ENCODE results near the gene SDHA.
"Not testable (repeated sequence)": the region's sequence is repeated elsewhere in the genome, so short reads cannot be mapped to it uniquely, and the experiment has no call there.

Gene SDHA

DNA sequence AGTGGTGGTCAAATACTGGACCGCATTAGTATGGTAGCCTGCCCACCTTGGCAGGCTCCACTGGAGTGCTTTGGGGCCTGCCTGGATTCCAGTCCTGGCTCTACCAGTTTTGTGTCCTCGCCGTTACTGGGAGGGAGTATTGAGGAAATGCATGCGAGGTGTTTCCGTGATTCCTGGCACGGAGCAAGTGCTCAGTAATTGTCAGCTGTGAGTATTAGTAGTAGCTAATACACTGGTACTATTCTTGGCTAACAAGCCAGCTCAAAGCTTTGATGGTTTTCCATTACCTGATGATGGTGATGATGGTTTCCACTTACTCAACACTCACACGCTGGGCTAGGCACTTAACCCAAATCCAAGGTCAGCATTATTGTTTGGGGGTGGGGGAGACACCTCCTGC, 56.2 kb downstream of the SDHA start:
- not testable (repeated sequence) for H3K4me3 ChIP-seq; H3K27ac ChIP-seq; DNase-seq (ENCODE audit: low spot score)

DNA sequence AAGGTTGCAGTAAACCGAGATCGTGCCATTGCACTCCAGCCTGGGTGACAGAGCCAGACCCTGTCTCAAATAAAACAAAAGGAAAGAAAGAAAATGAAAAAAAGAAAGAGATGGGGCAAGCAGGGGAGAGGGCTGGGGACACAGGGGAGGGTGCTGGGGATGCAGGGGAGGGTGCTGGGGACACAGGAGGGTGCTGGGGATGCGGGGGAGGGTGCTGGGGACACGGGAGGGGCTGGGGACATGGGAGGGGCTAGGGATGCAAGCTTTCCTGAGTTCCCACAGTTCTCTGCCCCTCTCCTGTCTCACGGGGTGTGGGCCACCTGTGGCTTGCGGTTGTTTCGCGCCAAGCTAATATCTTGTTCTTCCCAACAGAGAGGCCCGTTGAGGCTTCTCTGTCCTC, 60.5 kb downstream of the SDHA start:
- H3K27ac ChIP-seq = no peak overlapping the region
- no peak for TF ChIP-seq CTCF (IDR thresholded peaks at IDR 0.05)
- H3K4me3 ChIP-seq = no peak overlapping the region
- no peak for DNase-seq (ENCODE audit: low spot score)

- not testable (repeated sequence) for H3K4me3 ChIP-seq; H3K27ac ChIP-seq; DNase-seq (ENCODE audit: low spot score)
Observed at GRCh38 chr5:279051-279665, 61.0 kb downstream of the SDHA start.

GRCh38 chr5:285991-286557, 68.0 kb downstream of the SDHA start:
- TF ChIP-seq CTCF (IDR thresholded peaks at IDR 0.05) = no peak
- H3K27ac ChIP-seq = no peak overlapping the region
- H3K4me3 ChIP-seq = no peak overlapping the region
- no peak for DNase-seq (ENCODE audit: low spot score)

- not testable (repeated sequence) for DNase-seq (ENCODE audit: low spot score); H3K4me3 ChIP-seq; H3K27ac ChIP-seq
Observed at GRCh38 chr5:290200-290599, 72.1 kb downstream of the SDHA start.

DNA sequence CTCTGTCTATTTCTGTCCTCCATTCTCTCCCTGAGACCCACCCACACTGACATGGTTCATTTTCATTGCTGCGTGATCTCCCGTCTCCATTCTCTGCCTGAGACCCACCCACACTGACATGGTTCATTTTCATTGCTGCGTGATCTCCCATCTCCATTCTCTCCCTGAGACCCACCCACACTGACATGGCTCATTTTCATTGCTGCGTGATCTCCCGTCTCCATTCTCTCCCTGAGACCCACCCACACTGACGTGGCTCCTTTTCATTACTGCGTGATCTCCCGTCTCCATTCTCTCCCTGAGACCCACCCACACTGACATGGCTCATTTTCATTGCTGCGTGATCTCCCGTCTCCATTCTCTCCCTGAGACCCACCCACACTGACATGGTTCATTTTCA, 73.2 kb downstream of the SDHA start:
- not testable (repeated sequence) for DNase-seq (ENCODE audit: low spot score); H3K4me3 ChIP-seq; H3K27ac ChIP-seq

DNA sequence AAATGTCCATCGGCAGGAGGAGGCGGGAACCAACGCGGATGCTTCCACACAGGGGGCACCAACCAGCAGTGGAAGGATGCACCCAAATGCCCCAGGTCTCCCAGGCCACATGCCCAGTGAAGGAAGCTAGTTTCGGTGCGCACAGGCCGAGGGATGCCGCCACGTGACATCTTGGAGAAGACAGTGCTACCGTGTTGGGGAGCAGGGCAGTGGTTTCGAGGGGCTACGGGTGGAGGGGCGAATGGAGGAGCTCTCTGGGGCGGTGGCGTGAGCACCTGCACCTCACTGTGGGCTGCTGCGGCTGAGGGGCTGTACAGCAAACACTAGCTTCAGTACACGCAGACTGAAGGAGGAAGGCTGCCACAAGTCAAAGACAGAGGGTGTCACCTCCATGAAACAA, 76.7 kb downstream of the SDHA start:
- DNase-seq (ENCODE audit: low spot score); H3K27ac ChIP-seq; H3K4me3 ChIP-seq: not testable (repeated sequence)

DNA sequence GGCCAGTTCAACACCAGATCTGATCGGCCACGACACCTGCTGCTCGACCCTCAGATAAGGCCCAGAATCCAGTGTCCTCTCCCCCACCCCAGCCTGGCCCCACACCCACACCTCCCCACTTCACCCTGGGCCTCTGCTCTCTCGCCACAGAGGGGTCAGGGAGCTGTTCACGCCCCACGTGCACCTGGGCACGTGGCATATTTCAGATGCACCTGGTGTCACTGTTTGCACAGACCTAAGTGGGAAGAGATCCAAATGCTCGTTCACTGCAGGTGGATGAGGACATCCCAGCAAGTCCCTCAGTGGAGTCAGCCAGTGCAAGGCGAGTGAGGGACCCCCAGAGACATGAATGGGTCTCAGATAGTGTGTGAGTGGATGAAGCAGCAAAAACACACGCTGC, 78.1 kb downstream of the SDHA start:
- H3K27ac ChIP-seq; H3K4me3 ChIP-seq; DNase-seq (ENCODE audit: low spot score): not testable (repeated sequence)

DNA sequence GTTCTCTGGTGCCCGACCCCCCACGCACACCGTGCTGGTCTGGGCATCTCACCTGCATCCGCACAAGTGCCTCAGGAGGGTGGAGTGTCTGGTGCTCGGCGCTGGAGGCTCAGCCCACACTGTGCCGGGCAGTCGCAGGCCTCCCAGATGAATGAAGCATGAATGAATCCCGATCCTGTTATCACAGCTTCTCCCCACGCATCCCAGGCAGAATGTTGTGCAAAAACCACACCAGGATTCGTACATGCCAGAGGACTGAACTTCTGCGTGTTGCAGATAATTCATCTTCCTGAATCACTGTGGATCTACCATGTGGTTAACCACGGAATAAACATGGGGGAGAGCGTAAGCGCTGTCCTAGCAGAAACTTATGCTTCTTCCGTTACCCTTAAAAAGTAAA, 78.8 kb downstream of the SDHA start:
- not testable (repeated sequence) for H3K4me3 ChIP-seq; H3K27ac ChIP-seq; DNase-seq (ENCODE audit: low spot score)

- H3K27ac ChIP-seq; DNase-seq (ENCODE audit: low spot score): not testable (repeated sequence)
Observed at GRCh38 chr5:297448-297847, 79.3 kb downstream of the SDHA start.

GRCh38 chr5:297991-298736, 80.0 kb downstream of the SDHA start:
- H3K4me3 ChIP-seq; H3K27ac ChIP-seq; DNase-seq (ENCODE audit: low spot score): not testable (repeated sequence)

More at GRCh38 chr5:297448-297847, 79.3 kb downstream of the SDHA start:
- H3K4me3 ChIP-seq = not testable (repeated sequence)

DNA sequence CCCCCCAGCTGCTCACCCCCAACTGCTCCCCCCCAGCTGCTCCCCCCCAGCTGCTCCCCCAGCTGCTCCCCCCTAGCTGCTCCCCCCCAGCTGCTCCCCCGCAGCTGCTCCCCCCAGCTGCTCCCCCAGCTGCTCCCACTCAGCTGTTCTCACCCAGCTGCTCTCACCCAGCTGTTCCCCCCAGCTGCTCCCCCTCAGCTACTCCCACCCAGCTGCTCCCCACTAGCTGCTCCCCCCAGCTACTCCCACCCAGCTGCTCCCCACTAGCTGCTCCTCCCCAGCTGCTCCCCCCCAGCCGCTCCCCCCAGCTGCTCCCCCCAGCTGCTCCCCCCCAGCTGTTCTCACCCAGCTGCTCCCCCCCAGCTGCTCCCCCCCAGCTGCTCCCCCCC, 80.6 kb downstream of the SDHA start:
- Histone ChIP-seq H3K4me3 (no peak overlapping the region), H3K27ac (no peak overlapping the region)
- no peak for TF ChIP-seq CTCF (IDR thresholded peaks at IDR 0.05)
- no peak for DNase-seq (ENCODE audit: low spot score)

- not testable (repeated sequence) for H3K27ac ChIP-seq; DNase-seq (ENCODE audit: low spot score); H3K4me3 ChIP-seq
Observed at GRCh38 chr5:299921-300320, 81.8 kb downstream of the SDHA start.

DNA sequence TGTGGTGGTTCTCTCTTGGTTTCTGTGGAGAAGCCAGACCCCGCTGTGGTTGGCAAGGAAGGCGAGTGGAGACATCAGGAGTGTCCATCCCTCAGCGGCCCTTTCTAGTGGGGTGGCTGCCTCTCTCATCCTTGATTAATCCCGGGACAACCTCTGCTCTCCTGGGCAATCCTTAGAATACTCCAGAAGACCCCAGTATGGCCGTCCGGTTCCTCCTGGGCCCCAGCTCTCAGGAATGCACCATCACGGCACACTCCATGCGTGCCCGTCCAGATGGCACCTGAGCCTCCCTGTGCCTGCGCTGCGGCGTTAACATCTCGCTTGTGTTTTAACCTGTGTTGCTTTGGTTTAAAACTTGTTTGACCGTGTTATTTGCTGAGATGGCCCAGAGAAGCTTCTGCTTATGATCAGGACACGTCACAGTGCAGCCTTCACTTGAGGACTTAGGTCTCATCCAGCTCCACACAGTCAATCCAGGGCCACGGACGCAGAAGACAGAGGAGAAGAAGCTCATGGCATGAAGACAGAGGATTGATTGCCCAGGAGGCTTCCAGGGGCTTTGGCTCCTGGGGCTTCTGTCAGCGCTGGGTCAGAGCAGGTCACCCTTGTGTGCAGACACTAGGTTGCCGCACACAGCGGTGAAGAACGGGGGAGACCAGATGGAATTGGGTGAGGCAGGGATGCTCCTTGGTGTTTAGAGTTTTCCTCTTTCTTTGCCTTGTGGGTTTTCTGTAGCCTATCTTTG, 82.7 kb downstream of the SDHA start:
- H3K4me3 ChIP-seq; H3K27ac ChIP-seq; DNase-seq (ENCODE audit: low spot score): not testable (repeated sequence)

DNA sequence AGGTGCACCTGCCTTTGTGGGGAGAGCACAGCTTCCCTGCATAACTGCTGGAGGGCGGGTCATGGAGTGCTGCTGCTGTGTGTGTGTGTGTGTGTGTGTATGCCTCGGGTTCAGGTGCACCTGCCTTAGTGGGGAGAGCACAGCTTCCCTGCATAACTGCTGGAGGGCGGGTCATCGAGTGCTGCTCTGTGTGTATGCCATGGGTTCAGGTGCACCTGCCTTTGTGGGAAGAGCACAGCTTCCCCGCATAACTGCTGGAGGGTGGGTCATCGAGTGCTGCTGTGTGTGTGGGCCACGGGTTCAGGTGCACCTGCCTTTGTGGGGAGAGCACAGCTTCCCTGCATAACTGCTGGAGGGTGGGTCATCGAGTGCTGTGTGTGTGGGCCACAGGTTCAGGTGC, 84.3 kb downstream of the SDHA start:
- not testable (repeated sequence) for H3K27ac ChIP-seq; DNase-seq (ENCODE audit: low spot score); H3K4me3 ChIP-seq

Measured in coronary artery (tissue), 2 donors.